ENCODE measurements around the gene VTI1A. TPM values are rescaled to one million over a fixed set of nuclear protein-coding genes. Genes with fewer than 3 reads are reported as not detected.
A peak's percentile ranks its signal among the peaks of the same experiment; 100 is the strongest.

Gene VTI1A
- total and polyA plus RNA-seq, 12 donors: 5.2 to 64.1 (median 22.0) TPM

DNA sequence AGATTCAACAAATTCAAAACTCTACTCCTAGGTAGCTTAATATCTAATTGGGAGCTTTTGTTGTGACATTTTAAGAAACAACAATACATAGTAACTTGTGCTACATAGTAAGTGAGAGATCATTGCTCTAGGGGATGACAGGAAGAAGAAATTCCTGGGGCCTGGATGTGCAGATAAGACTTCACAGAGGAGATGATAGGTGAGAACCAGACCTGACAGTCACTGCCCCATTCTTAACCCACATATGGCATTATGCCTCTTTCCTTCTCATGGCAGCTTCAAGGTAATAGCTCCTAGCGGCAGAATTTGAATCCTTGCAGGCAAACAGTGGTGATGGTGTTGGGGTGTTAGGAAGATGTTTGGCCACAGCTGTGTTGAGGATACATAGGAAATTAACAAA is 233.6 kb downstream of the VTI1A start:
- peaks cover 0 to 15% of the 10 kb centered on the region in 2 donors for H3K4me1 ChIP-seq (replicated peaks in 1 of 2)
- no peak overlapping the region for H3K4me3 ChIP-seq
- intact Hi-C loops (cut with DNase I): no loop called here
- no peak overlapping the region for H3K27ac ChIP-seq
- 95 to 100% (median 98%) methylated on average over 1 of the region's 1 CpG for WGBS, 4 donors
- H3K9me3 ChIP-seq (replicated peaks in 1 of 3): peaks cover 0 to 3% (median 0%) of the 10 kb centered on the region in 3 donors
- H3K36me3 ChIP-seq (replicated peaks in 1 of 2): no peaks in the 10 kb centered on the region
- no peaks in the 10 kb centered on the region for H3K27me3 ChIP-seq
- no peak for TF ChIP-seq CTCF (IDR thresholded peaks at IDR 0.05)
- no peak for TF ChIP-seq POLR2A (IDR thresholded peaks at IDR 0.05)
- no peak for DNase-seq

GRCh38 chr10:112687647-112688046 is 240.6 kb downstream of the VTI1A start:
- peaks cover 0 to 3% (median 0%) of the 10 kb centered on the region in 3 donors for H3K9me3 ChIP-seq (replicated peaks in 1 of 3)
- TF ChIP-seq POLR2A (IDR thresholded peaks at IDR 0.05) (no peak), CTCF (IDR thresholded peaks at IDR 0.05) (no peak)
- no peaks in the 10 kb centered on the region for H3K4me1 ChIP-seq (replicated peaks in 1 of 2)
- no peaks in the 10 kb centered on the region for H3K27me3 ChIP-seq
- H3K4me3 ChIP-seq: no peak overlapping the region
- DNase-seq: no peak
- 85 to 89% (median 88%) methylated on average over 4 of the region's 4 CpGs for WGBS, 4 donors
- intact Hi-C loops (cut with DNase I): no loop called here
- H3K36me3 ChIP-seq (replicated peaks in 1 of 2): no peaks in the 10 kb centered on the region
- no peak overlapping the region for H3K27ac ChIP-seq

DNA sequence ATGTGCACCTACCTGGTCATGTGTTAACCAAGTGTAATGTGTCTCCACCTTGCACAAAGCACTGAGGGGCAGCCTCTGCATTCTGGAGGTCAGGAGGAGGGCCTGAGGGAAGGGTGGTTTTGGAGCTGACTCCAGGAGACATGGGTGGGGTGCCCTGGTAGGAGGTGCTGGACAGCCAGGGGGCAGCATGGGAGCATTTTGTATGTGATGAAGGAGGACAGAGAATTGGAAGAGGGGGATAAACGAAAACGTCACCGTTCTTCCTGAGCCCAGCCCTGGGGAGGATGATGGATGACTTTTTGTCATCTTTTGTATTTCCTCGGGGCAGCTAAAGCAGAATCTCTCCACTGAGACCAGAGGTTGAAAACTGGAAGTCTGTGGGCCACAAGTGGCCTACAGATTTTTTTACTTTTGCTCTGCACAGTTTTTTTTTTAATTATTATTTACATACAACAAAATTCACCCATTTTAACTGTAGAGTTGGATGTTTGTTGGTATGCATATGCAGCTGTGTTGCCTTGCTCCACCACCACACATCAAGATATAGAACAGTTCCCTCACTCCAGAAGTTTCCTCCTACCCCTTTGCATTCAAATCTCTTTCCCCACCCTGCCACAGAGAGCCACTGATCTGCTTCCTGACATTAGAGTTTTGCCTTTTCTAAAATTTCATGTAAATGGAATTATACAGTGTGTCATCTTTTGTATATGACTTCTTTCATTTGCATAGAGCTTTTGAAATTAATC is 242.5 kb downstream of the VTI1A start:
- intact Hi-C loops (cut with DNase I): no loop called here

DNA sequence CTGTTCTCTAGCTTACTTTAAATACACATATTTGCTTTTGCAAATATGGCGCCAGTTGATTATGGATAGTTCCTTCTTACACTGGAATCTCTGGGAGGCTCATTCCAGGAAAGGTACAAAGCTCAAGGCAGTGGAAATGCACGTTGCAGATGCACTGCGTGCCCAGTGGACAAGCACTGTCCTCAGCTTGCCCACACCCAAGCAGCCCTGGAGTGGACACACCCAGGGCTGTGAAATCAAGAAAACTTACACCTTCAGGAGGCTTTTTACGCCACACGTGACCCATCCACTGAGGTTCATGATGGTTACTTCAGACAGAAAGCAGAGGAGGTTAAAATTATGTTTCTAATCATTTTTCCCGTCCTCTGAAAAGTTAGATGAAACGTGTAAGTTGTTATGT is 248.5 kb downstream of the VTI1A start:
- no peak for DNase-seq
- Histone ChIP-seq H3K27me3 (no peaks in the 10 kb centered on the region), H3K4me3 (no peak overlapping the region), H3K9me3 (replicated peaks in 1 of 3) (no peaks in the 10 kb centered on the region), H3K4me1 (replicated peaks in 1 of 2) (no peaks in the 10 kb centered on the region), H3K27ac (no peak overlapping the region), H3K36me3 (replicated peaks in 1 of 2) (no peaks in the 10 kb centered on the region)
- intact Hi-C loops (cut with DNase I): no loop called here
- 94 to 98% (median 96%) methylated on average over 7 of the region's 7 CpGs for WGBS, 4 donors
- TF ChIP-seq POLR2A (IDR thresholded peaks at IDR 0.05): no peak
- TF ChIP-seq CTCF (IDR thresholded peaks at IDR 0.05): no peak

More for the DNA sequence above, 242.5 kb downstream of the VTI1A start:
- peak in 2 of 6 experiments; percentile 15 to 27 for TF ChIP-seq CTCF (IDR thresholded peaks at IDR 0.05)
- TF ChIP-seq POLR2A (IDR thresholded peaks at IDR 0.05): no peak
- no peaks in the 10 kb centered on the region for H3K36me3 ChIP-seq (replicated peaks in 1 of 2)
- no peaks in the 10 kb centered on the region for H3K27me3 ChIP-seq
- no peak overlapping the region for H3K27ac ChIP-seq
- 56 to 67% (median 60%) methylated on average over 4 of the region's 4 CpGs for WGBS, 4 donors
- H3K9me3 ChIP-seq (replicated peaks in 1 of 3): peaks cover 0 to 3% (median 0%) of the 10 kb centered on the region in 3 donors
- no peaks in the 10 kb centered on the region for H3K4me1 ChIP-seq (replicated peaks in 1 of 2)
- DNase-seq: peak in 1 of 7 donors; percentile 54
- H3K4me3 ChIP-seq: no peak overlapping the region

Measured in adrenal gland (tissue), 12 donors.